Brain microvascular endothelial cell (primary cell): ENCODE measurements around the gene GIPC1.

Experiments used
- DNase-seq: peaks from one replicate; pipeline ENCODE4 v3.0.0-alpha.2; 2020
- H3K27ac ChIP-seq: fragments of 250-450 bp; sonication (Bioruptor Pico); 2 replicates; pipeline ENCODE4 v1.5.1; 2020; ENCODE audit warnings: mild to moderate bottlenecking, moderate library complexity
- H3K27me3 ChIP-seq: fragments of 250-450 bp; sonication (Bioruptor Pico); replicated peaks from 2 replicates; pipeline ENCODE4 v1.5.1; 2020; ENCODE audit warnings: mild to moderate bottlenecking
- H3K36me3 ChIP-seq: fragments of 250-450 bp; sonication (Bioruptor Pico); replicated peaks from 2 replicates; pipeline ENCODE4 v1.5.1; 2020; ENCODE audit warnings: mild to moderate bottlenecking
- H3K4me3 ChIP-seq: 2 replicates; pipeline ENCODE4 v1.5.1; 2011; ENCODE audit warnings: low read depth, mild to moderate bottlenecking, control low read depth, low read length, moderate library complexity
- in situ Hi-C: cut with HindIII; loops from 2 replicates; pipeline ENCODE4 v1.10.0; 2017; ENCODE audit warnings: low sequenced_read_pairs, low pct_ligation_motif_present
- TF ChIP-seq, protein P1 (sequence below): IDR thresholded peaks from 2 replicates; pipeline ENCODE4 v1.5.1; 2011; ENCODE audit warnings: low read depth, mild to moderate bottlenecking, moderate library complexity, low read length, control low read depth, inconsistent platforms; ENCODE audit errors: missing control alignments

GIPC1 gene

DNA sequence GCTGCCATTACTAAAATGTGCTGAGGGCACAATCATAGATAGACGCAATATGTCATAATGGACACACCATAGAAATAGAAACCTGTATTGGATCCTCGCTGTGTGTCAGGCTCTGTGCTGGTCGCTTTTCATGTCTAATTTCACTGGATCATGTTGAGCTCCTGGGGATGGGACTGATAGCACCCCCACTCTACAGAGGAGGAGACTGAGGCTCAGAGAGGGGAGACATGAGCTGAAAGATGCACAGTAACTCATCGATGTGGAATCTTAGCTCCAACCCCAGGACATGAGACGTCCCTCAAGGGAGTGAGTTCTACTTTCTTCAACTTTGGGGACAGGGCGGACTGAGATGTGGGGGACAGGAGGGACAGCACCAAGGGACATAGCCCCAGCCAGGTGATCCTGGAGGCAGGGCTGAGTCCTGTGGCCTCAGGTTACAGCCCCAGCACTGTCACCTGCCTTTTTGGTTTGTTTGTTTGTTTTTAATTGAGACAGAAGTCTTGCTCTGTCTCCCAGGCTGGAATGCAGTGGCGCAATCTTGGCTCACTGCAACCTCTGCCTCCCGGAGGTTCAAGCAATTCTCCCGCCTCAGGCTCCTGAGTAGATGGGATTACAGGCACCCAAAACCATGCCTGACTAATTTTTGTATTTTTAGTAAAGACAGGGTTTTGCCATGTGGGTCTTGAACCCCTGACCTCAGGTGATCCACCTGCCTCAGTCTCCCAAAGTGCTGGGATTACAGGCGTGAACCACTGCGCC, 6.6 kb upstream of the GIPC1 start:
- no peak for DNase-seq
- Histone ChIP-seq H3K36me3 (no peaks in the 10 kb centered on the region), H3K27ac (no peak overlapping the region), H3K4me3 (no peak overlapping the region), H3K27me3 (no peaks in the 10 kb centered on the region)
- TF ChIP-seq, protein P1, sequence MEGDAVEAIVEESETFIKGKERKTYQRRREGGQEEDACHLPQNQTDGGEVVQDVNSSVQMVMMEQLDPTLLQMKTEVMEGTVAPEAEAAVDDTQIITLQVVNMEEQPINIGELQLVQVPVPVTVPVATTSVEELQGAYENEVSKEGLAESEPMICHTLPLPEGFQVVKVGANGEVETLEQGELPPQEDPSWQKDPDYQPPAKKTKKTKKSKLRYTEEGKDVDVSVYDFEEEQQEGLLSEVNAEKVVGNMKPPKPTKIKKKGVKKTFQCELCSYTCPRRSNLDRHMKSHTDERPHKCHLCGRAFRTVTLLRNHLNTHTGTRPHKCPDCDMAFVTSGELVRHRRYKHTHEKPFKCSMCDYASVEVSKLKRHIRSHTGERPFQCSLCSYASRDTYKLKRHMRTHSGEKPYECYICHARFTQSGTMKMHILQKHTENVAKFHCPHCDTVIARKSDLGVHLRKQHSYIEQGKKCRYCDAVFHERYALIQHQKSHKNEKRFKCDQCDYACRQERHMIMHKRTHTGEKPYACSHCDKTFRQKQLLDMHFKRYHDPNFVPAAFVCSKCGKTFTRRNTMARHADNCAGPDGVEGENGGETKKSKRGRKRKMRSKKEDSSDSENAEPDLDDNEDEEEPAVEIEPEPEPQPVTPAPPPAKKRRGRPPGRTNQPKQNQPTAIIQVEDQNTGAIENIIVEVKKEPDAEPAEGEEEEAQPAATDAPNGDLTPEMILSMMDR: no peak
- in situ Hi-C loops: no loop called here

DNA sequence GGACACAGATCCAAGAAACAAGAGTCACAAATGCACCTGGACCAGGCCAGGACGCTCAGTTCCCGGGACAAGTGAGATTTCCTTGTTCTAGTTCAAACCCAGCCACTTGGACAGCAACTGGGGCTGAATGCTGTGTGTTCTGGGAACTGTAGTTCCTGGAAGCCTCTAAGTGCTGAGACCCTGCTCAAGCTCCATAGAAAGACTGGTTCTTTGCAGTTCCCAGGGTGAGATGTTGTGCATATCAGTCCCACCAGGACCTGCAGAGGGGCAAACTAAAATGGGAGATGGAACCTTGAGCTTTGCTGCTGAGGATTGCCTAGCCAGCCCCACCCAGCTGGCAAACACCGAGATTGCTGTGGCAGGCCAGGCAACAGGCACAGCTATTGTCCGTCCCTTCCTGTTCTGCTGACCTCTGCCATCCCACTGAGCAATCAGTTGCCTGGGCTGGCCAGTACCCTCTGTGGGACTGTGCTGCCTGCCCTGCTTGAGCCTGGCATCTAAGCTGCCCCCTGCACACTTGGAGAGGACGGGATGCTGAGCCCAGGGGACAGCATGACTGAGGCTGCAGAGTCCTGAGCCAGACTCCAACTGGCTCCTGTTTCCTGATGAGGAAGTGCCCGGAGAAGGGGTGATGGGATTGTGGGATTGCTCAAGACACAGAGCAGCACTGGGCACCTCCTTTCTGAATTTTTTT, 1.4 kb upstream of the GIPC1 start:
- H3K36me3 ChIP-seq: peaks cover 2% of the 10 kb centered on the region
- in situ Hi-C loops: no loop called here
- no peak overlapping the region for H3K27ac ChIP-seq
- no peak overlapping the region for H3K4me3 ChIP-seq
- no peak for DNase-seq
- TF ChIP-seq, protein P1: no peak
- no peaks in the 10 kb centered on the region for H3K27me3 ChIP-seq

DNA sequence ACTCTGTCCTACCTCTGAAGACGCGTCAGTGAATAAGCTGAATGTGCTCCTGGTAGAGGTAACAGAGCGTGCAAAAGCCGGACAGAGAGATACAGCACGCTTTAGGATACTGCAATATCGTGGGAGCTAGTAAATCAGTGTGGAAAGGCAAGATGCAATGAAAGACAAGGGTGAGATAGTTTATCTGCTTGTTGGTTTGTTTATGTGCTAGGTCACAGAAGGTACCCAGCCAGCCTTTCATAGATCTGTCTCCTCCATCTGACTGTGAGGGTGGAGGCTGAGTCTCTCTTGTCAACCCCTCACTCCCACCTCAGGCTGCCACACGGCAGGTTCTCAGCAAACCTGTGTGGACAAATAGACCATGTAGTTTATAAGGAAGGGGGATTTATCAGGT, 904 bp upstream of the GIPC1 start:
- Histone ChIP-seq H3K36me3 (peaks cover 2% of the 10 kb centered on the region), H3K27ac (no peak overlapping the region), H3K4me3 (peak overlapping the region; percentile 51), H3K27me3 (no peaks in the 10 kb centered on the region)
- DNase-seq: no peak
- in situ Hi-C loops: no loop called here
- TF ChIP-seq, protein P1: no peak

DNA sequence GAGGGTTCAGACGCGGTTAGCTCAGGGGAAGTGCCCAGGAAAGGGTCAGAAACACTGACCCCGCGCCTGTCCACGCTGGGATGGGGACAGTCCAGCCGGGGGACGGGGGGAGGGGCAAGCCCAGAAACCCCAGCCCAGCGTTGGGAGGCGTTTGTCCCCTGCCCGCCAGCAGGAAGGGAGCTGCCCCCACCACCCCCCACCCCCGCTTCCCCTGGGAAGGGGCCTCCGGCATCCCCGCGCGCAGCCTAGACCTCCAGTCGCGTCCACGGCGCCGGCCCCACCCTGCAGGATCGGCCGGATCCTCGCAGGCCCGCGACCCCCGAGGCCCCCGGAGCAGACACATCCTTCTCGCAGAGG, 277 bp downstream of the GIPC1 start:
- peak overlapping the region; percentile 74 for H3K4me3 ChIP-seq
- DNase-seq: no peak
- peak overlapping the region; percentile 41 for H3K27ac ChIP-seq
- no peaks in the 10 kb centered on the region for H3K27me3 ChIP-seq
- peaks cover 5% of the 10 kb centered on the region for H3K36me3 ChIP-seq
- TF ChIP-seq, protein P1: no peak
- in situ Hi-C loops: no loop called here

DNA sequence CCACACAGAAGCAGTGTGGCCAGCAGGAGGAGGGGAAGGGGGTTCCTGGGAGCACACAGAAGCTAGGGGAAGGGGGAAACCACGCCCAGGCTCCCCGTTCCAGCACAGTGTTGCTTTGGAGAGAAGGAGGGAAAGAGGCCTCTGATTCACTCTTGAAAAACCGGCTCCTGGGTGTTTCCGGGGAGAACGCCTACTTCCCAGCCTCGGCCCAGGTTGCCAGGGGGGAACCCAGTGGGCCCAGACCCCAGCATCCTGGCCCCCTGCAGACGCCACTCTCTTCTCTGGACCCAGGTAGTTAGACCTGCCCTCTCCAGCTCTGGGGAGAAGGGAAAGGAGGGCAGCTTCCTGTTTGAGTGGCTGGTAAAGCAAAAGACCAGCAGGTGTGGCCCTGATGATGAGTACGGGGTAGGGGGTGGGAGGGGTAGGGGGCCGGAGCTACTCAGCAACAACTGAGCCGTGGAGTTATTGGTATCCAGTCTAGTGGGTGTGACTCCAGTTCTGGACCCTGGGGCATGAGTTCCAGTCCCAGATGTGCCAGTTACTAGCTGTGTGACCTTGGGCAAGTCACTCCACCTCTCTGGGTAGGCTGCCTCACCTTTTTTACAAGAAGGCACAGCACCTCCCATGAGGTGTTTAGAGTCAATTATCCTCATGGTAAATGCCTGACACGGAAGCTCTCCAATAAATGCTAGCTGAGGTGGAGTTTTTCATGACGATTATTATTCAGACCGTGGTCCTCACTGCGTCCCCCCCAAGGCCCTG, 836 bp downstream of the GIPC1 start:
- no peaks in the 10 kb centered on the region for H3K27me3 ChIP-seq
- H3K27ac ChIP-seq: peak overlapping the region; percentile 41
- TF ChIP-seq, protein P1: no peak
- in situ Hi-C loops: no loop called here
- no peak for DNase-seq
- peaks cover 10% of the 10 kb centered on the region for H3K36me3 ChIP-seq
- H3K4me3 ChIP-seq: peak overlapping the region; percentile 74
